ENCODE results near the gene OSTM1. TPM values are rescaled to one million over a fixed set of nuclear protein-coding genes. Genes with fewer than 3 reads are reported as not detected.

Gene OSTM1
- total and polyA plus RNA-seq, 2 of the 8 experiments (the other 6 are each of a cell fraction or from before 2014, with no cell fraction given), result 17.7 to 26.1 TPM

DNA sequence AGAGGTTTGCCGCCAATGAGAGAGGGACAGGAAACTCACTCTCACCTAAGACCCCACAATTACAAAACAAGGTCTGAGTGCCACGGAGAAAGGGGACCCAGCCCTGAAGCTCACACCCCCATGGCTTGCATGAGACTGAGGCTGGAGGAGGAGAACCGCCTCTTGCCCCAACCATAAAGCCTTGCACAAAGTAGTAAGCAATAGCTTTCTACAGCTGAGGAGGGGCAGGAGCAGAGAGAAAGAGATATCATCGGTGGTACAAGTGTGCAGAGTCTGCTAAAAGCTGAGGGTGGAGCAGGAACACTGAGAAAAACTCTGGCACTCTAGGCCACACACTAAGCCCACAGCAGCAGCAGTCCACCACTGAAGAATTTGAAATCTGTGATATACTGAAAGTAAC is 37.7 kb downstream of the OSTM1 start:
- Histone ChIP-seq H3K27me3 (replicated peaks in 1 of 4; ENCODE audit: control insufficient read depth in 3 of 4, extremely low read depth in 1 of 4, insufficient read depth in 3 of 4, low read length in 3 of 4) (no peaks in the 10 kb centered on the region), H4K8ac (ENCODE audit: extremely low read depth, insufficient read depth, low read length) (no peak overlapping the region), H2BK20ac (ENCODE audit: low read length) (no peak overlapping the region), H3K4me3 (ENCODE audit: extremely low read depth in 1 of 4, insufficient read depth in 2 of 4, low read depth in 3 of 4, low read length in 4 of 4) (no peak overlapping the region), H3K23ac (ENCODE audit: insufficient read length) (no peak overlapping the region), H3K56ac (replicated peaks; ENCODE audit: insufficient read length, low read depth, low read length) (no peak overlapping the region), H3K36me3 (ENCODE audit: control insufficient read depth in 2 of 4, insufficient read depth in 4 of 4, low read length in 3 of 4) (peaks cover 0 to 15% (median 2%) of the 10 kb centered on the region in 4 experiments; a peak in 3 of 8 replicates), H2AFZ (ENCODE audit: low read length) (no peak overlapping the region), H2AK5ac (ENCODE audit: low read depth, low read length) (no peak overlapping the region), H3K14ac (ENCODE audit: insufficient read length) (no peak overlapping the region), H3K4me1 (replicated peaks in 1 of 4; ENCODE audit: control insufficient read depth in 3 of 4, insufficient read depth in 4 of 4, low read length in 3 of 4) (peaks cover 0 to 4% (median 0%) of the 10 kb centered on the region in 4 experiments; a peak in 1 of 7 replicates), H3K27ac (ENCODE audit: low read depth, low read length) (no peak overlapping the region), H4K20me1 (replicated peaks in 1 of 2; ENCODE audit: control insufficient read depth in 1 of 2, insufficient read depth in 2 of 2, low read length in 2 of 2) (no peaks in the 10 kb centered on the region), H3K79me1 (ENCODE audit: low read depth, low read length) (no peaks in the 10 kb centered on the region), H3K79me2 (ENCODE audit: control insufficient read depth in 1 of 2, insufficient read depth in 2 of 2, low read length in 2 of 2) (no peaks in the 10 kb centered on the region), H4K91ac (replicated peaks; ENCODE audit: insufficient read length, low read length) (no peak overlapping the region), H2BK15ac (ENCODE audit: low read length) (no peak overlapping the region), H3K4ac (replicated peaks; ENCODE audit: insufficient read length, low read depth, low read length) (no peak overlapping the region), H2BK5ac (ENCODE audit: low read depth, low read length) (no peak overlapping the region), H4K5ac (ENCODE audit: insufficient read length, low read depth, low read length) (no peak overlapping the region), H2BK120ac (replicated peaks; ENCODE audit: low read depth, low read length) (no peak overlapping the region), H3K18ac (ENCODE audit: extremely low read depth, low read length) (no peak overlapping the region), H3K4me2 (ENCODE audit: insufficient read depth in 1 of 2, low read depth in 2 of 2, low read length in 2 of 2) (no peak overlapping the region), H3K9me3 (ENCODE audit: insufficient read depth in 2 of 2, low read depth in 1 of 2, low read length in 1 of 2) (no peaks in the 10 kb centered on the region), H3K9ac (replicated peaks in 1 of 4; ENCODE audit: extremely low read depth in 1 of 4, low read depth in 3 of 4, low read length in 3 of 4) (no peak overlapping the region), H2BK12ac (ENCODE audit: low read depth, low read length) (no peak overlapping the region), H3K23me2 (ENCODE audit: low read depth, low read length) (no peaks in the 10 kb centered on the region)
- DNase-seq (ENCODE audit: low read depth in 1 of 2, low spot score in 2 of 2) (no peak), FAIRE-seq (no peak)
- ChIA-PET POLR2A (ENCODE audit: partially characterized antibody) (no interaction called here), CTCF (ENCODE audit: partially characterized antibody) (interaction anchor here (0.9 to 3.0 kb wide), 4 partner anchors 10 to 57 kb away, joined by 3 to 16 read pairs (median 4); no protein-coding TSS in a partner anchor)
- WGBS, 2 experiments (ENCODE audit: extremely low coverage in 1 of 2, insufficient coverage in 1 of 2, insufficient read length in 1 of 2, insufficient replicate concordance in 2 of 2, low coverage in 1 of 2, low lambda C conversion rate in 2 of 2, missing lambda C conversion rate in 1 of 2), result 88% methylated on average over 4 of the region's 4 CpGs; no CpG with 5 or more reads in 1 of the 2 experiments
- TF ChIP-seq ZNF274 (IDR thresholded peaks at IDR 0.05; ENCODE audit: borderline replicate concordance, extremely low read depth, low read length) (no peak), SP2 (IDR thresholded peaks at IDR 0.05; ENCODE audit: low read length) (no peak)
